AG09319 (cell line): ENCODE data around the gene SPINT2.
A peak's percentile ranks its signal among the peaks of the same experiment; 100 is the strongest.
"Not testable (repeated sequence)": the region's sequence is repeated elsewhere in the genome, so short reads cannot be mapped to it uniquely, and the experiment has no call there.

Experiments
- DNase-seq: peaks from one replicate; pipeline ENCODE4 v3.0.0-alpha.2; 2010; ENCODE audit warnings: low read depth; ENCODE audit errors: extremely low read depth
- CTCF ChIP-seq: IDR thresholded peaks from 2 replicates; pipeline ENCODE4 v1.5.1; 2011; ENCODE audit warnings: low read depth, mild to moderate bottlenecking, inconsistent platforms, low read length, moderate library complexity

SPINT2 gene

GRCh38 chr19:38229585-38230073 lies 34.7 kb upstream of the SPINT2 start:
- no peak for TF ChIP-seq CTCF
- peak; percentile 73 for DNase-seq

DNA sequence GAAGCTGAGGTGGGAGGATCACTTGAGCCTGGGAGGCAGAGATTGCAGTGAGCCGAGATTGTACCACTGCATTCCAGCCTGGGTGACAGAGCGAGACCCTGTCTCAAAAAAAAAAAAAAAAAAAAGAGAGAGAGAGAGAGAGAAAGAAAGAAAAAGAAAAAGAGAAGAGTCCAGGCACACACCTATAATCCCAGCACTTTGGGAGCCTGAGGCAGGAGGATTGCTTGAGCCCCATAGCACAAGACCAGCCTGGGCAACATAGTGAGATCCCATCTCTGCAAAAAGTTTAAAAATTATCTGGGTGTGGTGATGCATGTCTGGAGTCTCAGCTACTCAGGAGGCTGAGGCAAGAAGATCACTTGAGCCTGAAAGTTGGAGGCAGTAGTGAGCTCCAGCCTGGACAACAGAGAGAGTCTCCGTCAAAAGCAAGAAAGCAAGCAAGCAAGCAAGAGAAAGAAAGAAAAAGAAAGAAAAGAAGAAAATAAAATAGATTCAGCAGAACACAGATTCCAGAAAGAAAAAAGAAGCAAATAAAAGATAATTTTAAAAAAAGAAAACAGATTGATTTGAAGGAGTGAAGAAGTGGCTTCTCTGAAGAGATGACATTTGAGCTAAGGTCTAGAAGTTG lies 33.8 kb upstream of the SPINT2 start:
- DNase-seq, result not testable (repeated sequence)

- DNase-seq, result no peak
- no peak for TF ChIP-seq CTCF
Observed at GRCh38 chr19:38231918-38232317, 32.5 kb upstream of the SPINT2 start.

DNA sequence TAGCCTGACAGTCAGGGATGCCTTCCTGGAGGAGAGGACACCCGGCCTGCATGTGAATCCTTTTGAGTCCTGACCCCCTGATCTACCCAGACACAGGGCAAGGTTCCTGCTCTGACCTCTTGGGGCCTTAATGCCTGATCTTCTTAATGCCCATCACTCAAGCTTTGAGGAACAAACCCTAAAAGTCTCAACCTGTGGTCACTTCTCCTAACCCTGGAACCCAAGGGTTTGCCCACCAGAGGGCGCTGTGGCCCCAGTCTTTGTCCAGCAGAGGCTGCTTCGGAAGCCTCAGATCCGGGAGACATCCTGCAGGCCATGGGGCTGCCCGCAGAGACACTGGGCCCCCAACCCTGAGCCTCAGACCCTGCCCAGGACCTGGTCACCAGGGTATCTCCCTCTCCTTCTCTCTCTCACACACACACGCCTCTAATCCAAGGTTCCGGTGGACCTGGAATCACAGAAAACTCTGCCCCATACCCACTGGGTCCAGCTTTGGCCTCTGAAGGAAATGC lies 30.6 kb upstream of the SPINT2 start:
- DNase-seq, result no peak

GRCh38 chr19:38234615-38235014 lies 29.8 kb upstream of the SPINT2 start:
- no peak for TF ChIP-seq CTCF
- no peak for DNase-seq

More for the DNA sequence above, 30.6 kb upstream of the SPINT2 start:
- TF ChIP-seq CTCF, result peak; percentile 82

- DNase-seq, result no peak
- TF ChIP-seq CTCF, result no peak
Observed at GRCh38 chr19:38239816-38240215, 24.6 kb upstream of the SPINT2 start.

- no peak for TF ChIP-seq CTCF
Observed at GRCh38 chr19:38243279-38243673, 21.1 kb upstream of the SPINT2 start.

More at GRCh38 chr19:38243279-38243673, 21.1 kb upstream of the SPINT2 start:
- DNase-seq, result no peak
